ENCODE data around the gene TRIM45. TPM values are rescaled to one million over a fixed set of nuclear protein-coding genes. Genes with fewer than 3 reads are reported as not detected.
A peak's percentile ranks its signal among the peaks of the same experiment; 100 is the strongest.

The TRIM45 gene
- total RNA-seq, 1 experiment from 2014 or later = 11.7 TPM

- no peaks in the 10 kb centered on the region for H3K27me3 Mint-ChIP-seq (ENCODE audit: low read depth)
- H3K9me3 ChIP-seq (ENCODE audit: control insufficient read depth, low read depth, low read length) = no peaks in the 10 kb centered on the region
- TF ChIP-seq CTCF (conservative IDR thresholded peaks at IDR 0.05) = no peak
- H3T11ph ChIP-seq (ENCODE audit: low read length) = no peak overlapping the region
- no peak for DNase-seq
- H4K5ac ChIP-seq (ENCODE audit: insufficient read length, low read depth, low read length) = no peak overlapping the region
- no peak overlapping the region for H2BK12ac ChIP-seq (ENCODE audit: insufficient read length, low read depth, low read length)
- no peaks in the 10 kb centered on the region for H3K23me2 ChIP-seq (ENCODE audit: insufficient read length, low read depth, low read length, poor library complexity, severe bottlenecking)
- no peak overlapping the region for H2BK5ac ChIP-seq (ENCODE audit: insufficient read length, low read length)
- H2BK15ac ChIP-seq (ENCODE audit: low read depth, low read length) = no peak overlapping the region
- H3K23ac ChIP-seq (ENCODE audit: insufficient read length, low read depth, low read length) = no peak overlapping the region
- H3K36me3 Mint-ChIP-seq (ENCODE audit: insufficient read depth in 1 of 3, low read depth in 3 of 3) = peaks cover 25 to 70% (median 63%) of the 10 kb centered on the region in 3 experiments
- H3K79me1 ChIP-seq (ENCODE audit: insufficient read depth, low read depth, low read length, poor library complexity, severe bottlenecking) = no peaks in the 10 kb centered on the region
- no peaks in the 10 kb centered on the region for H4K20me1 ChIP-seq (ENCODE audit: control insufficient read depth, insufficient read depth, insufficient read length)
- H3K4me3 Mint-ChIP-seq = 0 out of 5 replicates have a peak overlapping the region, but pooled peaks of 1 of the 2 experiments have one; percentile 7
- H3K9me3 Mint-ChIP-seq = no peaks in the 10 kb centered on the region
- H2AK5ac ChIP-seq (ENCODE audit: insufficient read length, low read length) = no peak overlapping the region
- H3K14ac ChIP-seq (ENCODE audit: insufficient read depth, low read length) = no peak overlapping the region
- no peak overlapping the region for H2AFZ ChIP-seq (ENCODE audit: low read length)
- no peak overlapping the region for H2BK20ac ChIP-seq (ENCODE audit: low read depth, low read length, poor library complexity, severe bottlenecking)
- no peak overlapping the region for H3K18ac ChIP-seq (ENCODE audit: insufficient read length, low read depth, low read length)
- no peak overlapping the region for H3K4me2 ChIP-seq (ENCODE audit: insufficient read depth, insufficient read length, low read length)
- H4K8ac ChIP-seq (replicated peaks; ENCODE audit: insufficient read length, low read depth, low read length) = no peak overlapping the region
- no peaks in the 10 kb centered on the region for H3K27me3 ChIP-seq (ENCODE audit: insufficient read depth, low read length)
- no peak overlapping the region for H4K91ac ChIP-seq (ENCODE audit: insufficient read length, low read depth, low read length)
- H3K56ac ChIP-seq (ENCODE audit: insufficient read length, low read depth, low read length) = no peak overlapping the region
- H3K79me2 ChIP-seq (ENCODE audit: insufficient read depth, low read length) = no peaks in the 10 kb centered on the region
- no peak overlapping the region for H2BK120ac ChIP-seq (ENCODE audit: low read depth, low read length, poor library complexity, severe bottlenecking)
- peaks cover 4% of the 10 kb centered on the region; the same call in 1 of the 2 replicates for H3K4me1 ChIP-seq (ENCODE audit: insufficient read depth, low read length)
- H3K27ac ChIP-seq (ENCODE audit: insufficient read length, low read depth, low read length) = no peak overlapping the region
- no CpG with 5 or more reads among the region's 7 CpGs for WGBS (ENCODE audit: extremely low coverage, insufficient read length, low lambda C conversion rate)
- peaks cover 5 to 10% of the 10 kb centered on the region in 2 experiments for H3K4me1 Mint-ChIP-seq
- no peak overlapping the region for H3K9ac ChIP-seq (ENCODE audit: extremely low read depth, insufficient read length, low read length)
- peak overlapping the region in 2 of 3 experiments; percentile 63 to 86; a peak in 5 of 7 replicates for H3K27ac Mint-ChIP-seq
- H3K4ac ChIP-seq (ENCODE audit: low read depth, low read length) = no peak overlapping the region; the same call in 1 of the 2 replicates
These were observed 9.4 kb downstream of the TRIM45 start for GRCh38 chr1:117112047-117112717.

Data from H9 (cell line).